CD4-positive, alpha-beta memory T cell (primary cell): ENCODE data around the gene RASGRP3. TPM values are rescaled to one million over a fixed set of nuclear protein-coding genes. Genes with fewer than 3 reads are reported as not detected.

Experiments used
- CTCF ChIA-PET: fragments of 350-600 bp; sonication (Branson Sonifier 250); formaldehyde crosslinking; loops from one replicate; lab custom pipeline; 2021; ENCODE audit warnings: inconsistent platforms; ENCODE audit not compliant: partially characterized antibody; lab: Charles Lee
- POLR2A ChIA-PET: fragments of 350-600 bp; sonication (Branson Sonifier 250); formaldehyde crosslinking; loops from one replicate; lab custom pipeline; 2021; ENCODE audit not compliant: partially characterized antibody; lab: Charles Lee
- DNase-seq, 5 donors: peaks; one replicate each; pipeline versions ENCODE4 v3.0.0 to v3.0.0-alpha.2; 2020 to 2022; ENCODE audit warnings: mixed read lengths in 1 of 5
- H3K27ac ChIP-seq: one replicate; pipeline ENCODE4 v1.7.0; 2013; ENCODE audit warnings: low read depth, low read length
- H3K27me3 ChIP-seq: 2 replicates; pipeline ENCODE4 v1.7.0; 2013; ENCODE audit warnings: mild to moderate bottlenecking, low read length, moderate library complexity; ENCODE audit not compliant: insufficient read depth
- H3K36me3 ChIP-seq: 2 replicates; pipeline ENCODE4 v1.7.0; 2013; ENCODE audit warnings: mild to moderate bottlenecking, low read length, moderate library complexity; ENCODE audit not compliant: insufficient read depth
- H3K4me1 ChIP-seq: 2 replicates; pipeline ENCODE4 v1.7.0; 2013; ENCODE audit warnings: mild to moderate bottlenecking, low read length, moderate library complexity; ENCODE audit not compliant: insufficient read depth
- H3K4me3 ChIP-seq, 2 donors: one replicate each; pipeline ENCODE4 v1.7.0; 2013; ENCODE audit warnings: low read length in 2 of 2, mild to moderate bottlenecking in 1 of 2
- H3K9me3 ChIP-seq, 2 donors: one replicate each; pipeline ENCODE4 v1.7.0; 2013; ENCODE audit warnings: low read length in 2 of 2, control low read depth in 1 of 2; ENCODE audit not compliant: control insufficient read depth in 1 of 2
- H3K27ac Mint-ChIP-seq, 7 donors: one replicate each; pipeline ENCODE4 v1.8.0; 2020 to 2021; ENCODE audit warnings: mixed read lengths in 7 of 7, mild to moderate bottlenecking in 6 of 7, inconsistent platforms in 3 of 7, moderate library complexity in 3 of 7
- H3K27me3 Mint-ChIP-seq, 2 donors: one replicate each; pipeline ENCODE4 v1.8.0; 2020 to 2021; ENCODE audit warnings: mixed read lengths in 2 of 2
- H3K36me3 Mint-ChIP-seq, 2 donors: one replicate each; pipeline ENCODE4 v1.8.0; 2020 to 2021; ENCODE audit warnings: mixed read lengths in 2 of 2, inconsistent platforms in 1 of 2, mild to moderate bottlenecking in 1 of 2
- H3K4me1 Mint-ChIP-seq, 4 donors: one replicate each; pipeline ENCODE4 v1.8.0; 2020 to 2021; ENCODE audit warnings: mixed read lengths in 4 of 4, mild to moderate bottlenecking in 1 of 4
- H3K4me3 Mint-ChIP-seq, 8 donors: one replicate each; pipeline ENCODE4 v1.8.0; 2020 to 2021; ENCODE audit warnings: mixed read lengths in 8 of 8, mild to moderate bottlenecking in 7 of 8, moderate library complexity in 6 of 8, inconsistent platforms in 3 of 8
- H3K9me3 Mint-ChIP-seq, 8 donors: one replicate each; pipeline ENCODE4 v1.8.0; 2020 to 2021; ENCODE audit warnings: mixed read lengths in 8 of 8, mild to moderate bottlenecking in 5 of 8, inconsistent platforms in 3 of 8, moderate library complexity in 1 of 8
- intact Hi-C: fragments of 100-400 bp; cut with micrococcal nuclease; formaldehyde crosslinking; loops from one replicate; pipeline ENCODE4 v1.15.1; 2023
- polyA plus RNA-seq, 2 donors: library from polyadenylated mRNA; unstranded; fragments of 300-500 nt; fragmentation: Illumina TruSeq; gene quantifications; one replicate each; pipeline ENCODE4 v1.2.3, GENCODE V29; 2021
- total RNA-seq, 2 experiments: library from RNA; stranded (reverse); gene quantifications; one replicate each; pipeline ENCODE4 v1.2.3, GENCODE V29; 2021

Gene RASGRP3
- total and polyA plus RNA-seq, 4 experiments from 2014 or later = 2.2 to 3.9 (median 3.2) TPM

DNA sequence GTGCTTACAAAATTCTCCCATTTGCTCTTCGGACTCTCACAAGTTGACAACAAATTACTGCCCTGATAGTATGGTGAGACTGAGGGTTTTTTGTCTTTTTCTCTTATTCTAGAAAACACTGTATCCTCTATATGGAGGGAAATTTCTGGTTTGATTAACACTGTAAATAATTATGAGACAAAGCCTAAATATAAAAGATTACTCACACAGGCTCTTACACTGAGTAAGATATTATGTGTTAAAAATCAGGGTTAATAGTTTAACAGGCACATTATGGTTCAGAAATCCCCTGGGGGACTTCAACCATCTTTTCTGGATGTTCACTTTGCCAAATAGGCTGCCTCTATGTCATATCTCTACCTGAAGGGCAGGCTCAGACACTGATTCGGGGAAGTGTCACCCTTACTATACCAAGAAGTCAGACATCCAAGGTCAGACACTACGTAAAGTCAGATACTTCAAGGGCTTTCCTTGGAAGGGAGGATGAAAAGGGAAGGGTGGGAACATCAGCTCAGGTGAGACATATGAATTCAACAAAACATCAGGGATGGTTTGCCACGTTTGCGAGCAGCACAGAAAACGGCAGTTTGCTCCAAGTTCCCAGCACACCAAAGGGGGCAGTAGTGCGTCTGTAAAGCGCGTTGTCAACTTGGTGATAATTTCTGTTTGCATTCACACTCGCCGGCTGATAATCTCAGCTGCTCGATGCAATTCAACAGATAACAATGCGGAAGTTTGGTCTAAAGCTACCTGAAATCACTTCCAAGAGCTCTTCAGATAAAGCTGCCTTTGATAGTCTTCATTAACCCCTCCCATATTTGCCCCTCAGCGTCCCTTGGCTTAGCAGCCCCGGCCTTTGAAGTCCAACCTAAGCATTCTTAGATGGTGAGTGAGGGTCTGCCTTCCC, 972 bp upstream of the RASGRP3 start:
- DNase-seq = peak; percentile 84 to 89 (median 87)
- no peaks in the 10 kb centered on the region for H3K9me3 ChIP-seq
- H3K9me3 Mint-ChIP-seq = no peaks in the 10 kb centered on the region
- H3K4me1 Mint-ChIP-seq = peaks cover 19 to 53% (median 31%) of the 10 kb centered on the region in 4 donors
- peak overlapping the region; percentile 96 to 100 (median 98) for H3K27ac Mint-ChIP-seq
- peaks cover 25% of the 10 kb centered on the region for H3K4me1 ChIP-seq
- H3K27me3 Mint-ChIP-seq = no peaks in the 10 kb centered on the region
- ChIA-PET POLR2A (interaction anchor here (0.6 to 3.2 kb wide), 10 partner anchors 8 to 1310 kb away, joined by 3 to 50 read pairs (median 5); partner anchors contain the start of genes FAM98A, SLC30A6 and TTC27), CTCF (interaction anchor here (0.6 to 3.2 kb wide), 21 partner anchors 9 to 128 kb away, joined by 3 to 36 read pairs (median 5); partner anchors contain the start of gene FAM98A)
- no peaks in the 10 kb centered on the region for H3K27me3 ChIP-seq
- peaks cover under 1 to 14% of the 10 kb centered on the region in 2 donors for H3K36me3 Mint-ChIP-seq
- H3K36me3 ChIP-seq = no peaks in the 10 kb centered on the region
- H3K4me3 ChIP-seq = peak overlapping the region; percentile 91 to 94
- H3K27ac ChIP-seq = peak overlapping the region; percentile 76
- intact Hi-C loops = loop anchor here (1.0 to 5.0 kb wide), 4 partner anchors 108 to 1198 kb away; partner anchors contain the start of genes FAM98A, TTC27 and YIPF4
- peak overlapping the region; percentile 93 to 99 (median 96) for H3K4me3 Mint-ChIP-seq

DNA sequence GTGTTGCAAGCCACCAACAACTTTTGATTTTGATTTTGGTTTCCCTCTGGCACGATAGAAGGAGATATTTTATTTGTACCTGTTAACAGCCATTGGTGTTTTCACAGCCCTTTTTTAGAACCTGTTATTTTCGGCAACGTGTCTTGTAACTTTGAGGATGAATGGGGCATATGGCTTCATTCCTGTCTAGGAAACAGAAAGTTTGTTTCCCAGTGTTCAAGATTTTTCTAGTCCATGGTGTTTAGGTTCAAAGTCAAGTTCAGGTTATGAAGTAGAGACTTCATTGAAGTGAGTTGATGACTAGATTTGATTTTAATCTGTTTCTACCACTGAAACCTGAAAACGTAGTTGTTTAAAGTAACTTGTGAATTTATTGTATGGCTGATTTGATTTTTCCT, 343 bp downstream of the RASGRP3 start:
- CTCF ChIA-PET = interaction anchor here (1.3 to 3.2 kb wide), 7 partner anchors 9 to 123 kb away, joined by 3 to 36 read pairs (median 7); partner anchors contain the start of gene FAM98A
- Mint-ChIP-seq H3K9me3 (no peaks in the 10 kb centered on the region), H3K4me1 (peaks cover 19 to 58% (median 31%) of the 10 kb centered on the region in 4 donors), H3K27ac (peak overlapping the region; percentile 96 to 100 (median 98)), H3K4me3 (peak overlapping the region; percentile 93 to 99 (median 96)), H3K36me3 (peaks cover 4 to 14% of the 10 kb centered on the region in 2 donors), H3K27me3 (no peaks in the 10 kb centered on the region)
- Histone ChIP-seq H3K4me3 (peak overlapping the region; percentile 91 to 94), H3K27ac (peak overlapping the region; percentile 76), H3K4me1 (peaks cover 25% of the 10 kb centered on the region), H3K36me3 (no peaks in the 10 kb centered on the region), H3K27me3 (no peaks in the 10 kb centered on the region), H3K9me3 (no peaks in the 10 kb centered on the region)
- POLR2A ChIA-PET = interaction anchor here (0.7 to 3.2 kb wide), 9 partner anchors 11 to 1311 kb away, joined by 3 to 50 read pairs (median 6); partner anchors contain the start of genes FAM98A and SLC30A6
- intact Hi-C loops = loop anchor here (1.0 to 5.0 kb wide), 3 partner anchors 21 to 1199 kb away; partner anchors contain the start of genes TTC27 and YIPF4
- DNase-seq = no peak

DNA sequence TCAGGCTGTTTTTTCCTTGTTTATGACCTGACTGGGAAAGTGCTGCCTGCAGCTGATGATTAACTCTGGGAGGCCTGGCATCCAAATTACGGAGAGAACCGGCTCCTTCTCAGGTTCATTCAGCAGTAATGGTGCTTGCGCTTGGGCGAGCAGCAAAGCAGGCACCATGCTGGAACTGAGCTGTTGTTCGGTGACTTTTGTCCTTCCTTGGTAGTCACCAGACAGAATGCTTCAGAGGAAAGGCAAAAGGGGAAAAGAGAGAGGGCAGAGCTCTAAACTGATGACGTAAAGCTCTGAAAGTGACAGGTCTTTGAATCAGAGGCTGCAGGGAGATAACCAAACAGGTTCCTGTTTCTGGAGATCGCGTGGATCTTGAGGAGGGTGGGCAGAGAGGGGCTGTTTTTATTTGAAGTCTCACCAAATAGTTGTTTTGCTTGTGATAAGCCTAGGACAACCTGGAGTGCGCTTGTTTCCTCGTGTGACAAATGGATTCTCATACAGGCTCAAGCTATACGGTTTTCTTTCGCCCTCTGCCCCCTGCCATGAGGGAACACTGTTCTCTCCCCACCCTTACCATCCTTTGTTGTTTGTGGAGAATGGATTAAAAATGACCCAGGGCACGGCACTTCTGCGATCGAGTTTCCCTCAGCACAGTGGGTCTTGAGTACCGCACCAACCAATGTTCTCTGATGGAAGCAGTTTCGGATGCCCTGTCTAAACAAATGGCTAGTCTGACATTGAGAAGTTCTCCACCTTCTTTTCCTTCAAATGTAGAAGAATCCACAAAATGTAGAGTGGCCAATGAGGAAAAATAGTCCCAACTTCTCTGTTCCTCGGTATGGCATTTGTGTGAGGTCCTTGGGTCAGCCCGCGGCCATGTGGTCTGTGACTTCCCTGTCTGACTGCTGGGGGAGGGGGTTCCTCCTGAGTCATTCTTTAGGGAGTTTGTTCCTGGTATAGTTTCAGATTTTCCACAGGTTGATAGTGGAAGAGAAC, 1.3 kb downstream of the RASGRP3 start:
- Histone ChIP-seq H3K27ac (peak overlapping the region; percentile 76), H3K4me1 (peaks cover 25% of the 10 kb centered on the region), H3K9me3 (no peaks in the 10 kb centered on the region), H3K4me3 (peak overlapping the region in 1 of 2 donors; percentile 91), H3K27me3 (no peaks in the 10 kb centered on the region), H3K36me3 (no peaks in the 10 kb centered on the region)
- H3K27me3 Mint-ChIP-seq = no peaks in the 10 kb centered on the region
- no peaks in the 10 kb centered on the region for H3K9me3 Mint-ChIP-seq
- peak overlapping the region; percentile 93 to 99 (median 96) for H3K4me3 Mint-ChIP-seq
- peaks cover 19 to 58% (median 31%) of the 10 kb centered on the region in 4 donors for H3K4me1 Mint-ChIP-seq
- ChIA-PET CTCF (interaction anchor here (0.9 to 3.2 kb wide), 4 partner anchors 15 to 122 kb away, joined by 3 to 30 read pairs (median 4); partner anchors contain the start of gene FAM98A), POLR2A (interaction anchor here (0.8 to 3.2 kb wide), 6 partner anchors 10 to 123 kb away, joined by 3 to 50 read pairs (median 10); partner anchors contain the start of gene FAM98A)
- H3K36me3 Mint-ChIP-seq = peaks cover 8 to 14% of the 10 kb centered on the region in 2 donors
- H3K27ac Mint-ChIP-seq = peak overlapping the region; percentile 96 to 100 (median 98)
- intact Hi-C loops = loop anchor here (1.0 to 5.0 kb wide), 3 partner anchors 20 to 1200 kb away; partner anchors contain the start of genes TTC27 and YIPF4
- peak in 4 of 5 donors; percentile 4 to 41 (median 18) for DNase-seq

DNA sequence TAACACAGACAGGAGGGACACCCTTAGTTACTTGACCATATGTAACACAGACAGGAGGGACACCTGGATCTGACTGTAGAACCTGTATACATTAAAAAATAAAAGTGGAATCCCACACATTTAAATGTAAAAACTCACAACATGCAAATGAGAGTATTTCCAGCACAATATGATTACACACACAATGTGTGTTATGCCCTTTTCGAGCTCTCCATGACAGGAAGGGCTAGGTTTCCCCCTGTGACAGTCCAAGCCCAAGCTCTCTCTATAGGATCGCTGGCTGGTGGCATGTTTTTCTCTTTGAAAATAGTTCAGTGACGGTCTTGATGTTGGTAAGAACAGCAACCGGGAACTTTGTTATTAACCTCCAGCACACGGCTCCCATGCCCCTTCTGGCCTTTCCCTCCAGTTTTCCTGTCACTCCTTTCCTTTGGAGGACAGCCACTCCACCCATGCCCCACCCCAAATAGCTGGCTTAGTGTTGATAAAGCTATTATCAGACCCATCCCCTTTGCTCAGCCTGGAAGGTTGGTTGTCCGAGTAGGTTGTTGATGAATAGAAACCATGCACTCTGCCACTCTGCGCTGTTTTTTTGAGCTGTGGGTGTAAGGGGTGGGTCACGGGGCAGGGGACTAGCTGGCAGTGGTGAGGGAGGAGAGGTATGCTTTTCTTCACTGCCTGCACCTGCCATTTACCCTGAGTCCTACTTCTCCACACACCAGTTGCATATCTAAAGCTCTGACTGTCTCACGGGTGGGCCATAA, 2.7 kb downstream of the RASGRP3 start:
- POLR2A ChIA-PET = no interaction called here
- peaks cover 8 to 14% of the 10 kb centered on the region in 2 donors for H3K36me3 Mint-ChIP-seq
- Histone ChIP-seq H3K27me3 (no peaks in the 10 kb centered on the region), H3K36me3 (no peaks in the 10 kb centered on the region), H3K27ac (no peak overlapping the region), H3K4me3 (no peak overlapping the region), H3K4me1 (peaks cover 25% of the 10 kb centered on the region), H3K9me3 (no peaks in the 10 kb centered on the region)
- H3K4me1 Mint-ChIP-seq = peaks cover 19 to 58% (median 29%) of the 10 kb centered on the region in 4 donors
- no peak for DNase-seq
- CTCF ChIA-PET = interaction anchor here (1.3 to 1.6 kb wide), 3 partner anchors 15 to 104 kb away, joined by 3 to 4 read pairs (median 4); no protein-coding TSS in a partner anchor
- peak overlapping the region in 4 of 7 donors; percentile 4 to 96 (median 48) for H3K27ac Mint-ChIP-seq
- peak overlapping the region in 4 of 8 donors; percentile 6 to 57 (median 43) for H3K4me3 Mint-ChIP-seq
- H3K27me3 Mint-ChIP-seq = no peaks in the 10 kb centered on the region
- no peaks in the 10 kb centered on the region for H3K9me3 Mint-ChIP-seq
- intact Hi-C loops = loop anchor here (5.0 kb wide), 1 partner anchor 1202 kb away; the partner anchor contains the start of gene YIPF4

DNA sequence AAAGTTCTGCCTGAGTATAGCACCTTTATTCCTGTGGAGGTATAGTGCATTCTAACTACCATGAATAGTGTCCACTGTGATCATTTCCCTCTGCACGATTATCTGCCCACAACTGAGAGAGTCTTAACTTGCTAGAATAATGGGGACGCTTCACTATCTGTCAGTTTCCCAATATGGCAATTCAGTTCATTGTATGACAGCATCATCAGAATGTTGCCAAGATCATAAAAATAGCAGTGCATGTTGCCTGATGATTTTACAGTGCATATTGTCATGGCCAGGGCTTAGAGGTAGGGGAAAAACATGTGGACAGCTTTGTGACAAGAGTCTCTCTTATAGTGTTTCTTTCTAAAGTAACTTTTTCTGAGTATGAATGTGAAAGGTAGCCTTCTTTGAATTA, 6.1 kb downstream of the RASGRP3 start:
- no peak overlapping the region for H3K4me3 ChIP-seq
- Mint-ChIP-seq H3K36me3 (peaks cover 0 to 19% of the 10 kb centered on the region in 2 donors), H3K4me3 (no peak overlapping the region), H3K27me3 (no peaks in the 10 kb centered on the region), H3K9me3 (peaks cover 0 to 12% (median 5%) of the 10 kb centered on the region in 8 donors), H3K27ac (no peak overlapping the region), H3K4me1 (peaks cover 7 to 27% (median 12%) of the 10 kb centered on the region in 4 donors)
- POLR2A ChIA-PET = no interaction called here
- no peaks in the 10 kb centered on the region for H3K9me3 ChIP-seq
- intact Hi-C loops = no loop called here
- H3K27ac ChIP-seq = no peak overlapping the region
- CTCF ChIA-PET = interaction anchor here (2.3 kb wide), 1 partner anchor 17 kb away, joined by 4 read pairs; no protein-coding TSS in a partner anchor
- no peaks in the 10 kb centered on the region for H3K36me3 ChIP-seq
- H3K27me3 ChIP-seq = no peaks in the 10 kb centered on the region
- no peak for DNase-seq
- peaks cover 8% of the 10 kb centered on the region for H3K4me1 ChIP-seq
